B cell (primary cell): ENCODE data around the gene ZNF385D. TPM values are rescaled to one million over a fixed set of nuclear protein-coding genes. Genes with fewer than 3 reads are reported as not detected.
"Not testable (repeated sequence)": the region's sequence is repeated elsewhere in the genome, so short reads cannot be mapped to it uniquely, and the experiment has no call there.

Experiments
- ATAC-seq: fragments of 200-7000 bp; cut with Tn5 transposase; one replicate; pipeline ENCODE4 v1.10.0; 2021; ENCODE audit warnings: low read depth, mild to moderate bottlenecking, moderate number of reproducible peaks, moderate library complexity
- CTCF ChIA-PET: fragments of 350-600 bp; sonication (Branson Sonifier 250); formaldehyde crosslinking; loops from one replicate; lab custom pipeline; 2021; ENCODE audit warnings: antibody characterized with exemption, inconsistent platforms; lab: Charles Lee
- POLR2A ChIA-PET: fragments of 350-600 bp; sonication (Branson Sonifier 250); formaldehyde crosslinking; loops from one replicate; lab custom pipeline; 2021; ENCODE audit warnings: antibody characterized with exemption; lab: Charles Lee
- DNase-seq: peaks from one replicate; pipeline ENCODE4 v3.0.0; 2013
- H2AFZ ChIP-seq: 2 replicates; pipeline ENCODE4 v1.6.1; 2012; ENCODE audit warnings: mild to moderate bottlenecking, low read depth, low read length; ENCODE audit not compliant: insufficient read depth, poor library complexity, severe bottlenecking
- H3K27ac ChIP-seq, 2 donors: 1 replicate in 1 of 2; 2 replicates in 1 of 2; pipeline ENCODE4 v1.5.1; 2012 to 2013; ENCODE audit warnings: low read length in 2 of 2, mild to moderate bottlenecking in 2 of 2, moderate library complexity in 1 of 2
- H3K27me3 ChIP-seq, 4 experiments: fragments of 200-600 bp in 1 of 4; sonication (generic) in 1 of 4; replicated peaks in 1 of 4; 1 replicate in 2 of 4; 2 replicates in 2 of 4; pipeline versions ENCODE4 v1.6.1 to v1.7.0; 2013 to 2016; ENCODE audit warnings: low read length in 3 of 4, mild to moderate bottlenecking in 2 of 4, mixed read lengths in 1 of 4, moderate library complexity in 1 of 4; ENCODE audit not compliant: insufficient read depth in 4 of 4, control insufficient read depth in 3 of 4; ENCODE audit errors: control extremely low read depth in 1 of 4
- H3K36me3 ChIP-seq, 2 experiments: replicated peaks in 1 of 2; 1 replicate in 1 of 2; 2 replicates in 1 of 2; pipeline versions ENCODE4 v1.6.1 to v1.7.1; 2013; ENCODE audit warnings: low read length in 1 of 2; ENCODE audit not compliant: insufficient read depth in 2 of 2, control insufficient read depth in 1 of 2; ENCODE audit errors: control extremely low read depth in 1 of 2, extremely low read depth in 1 of 2
- H3K4me1 ChIP-seq, 2 donors: fragments of 200-600 bp in 1 of 2; sonication (generic) in 1 of 2; 1 replicate in 1 of 2; 2 replicates in 1 of 2; pipeline versions ENCODE4 v1.5.1 to v1.6.1; 2013 to 2017; ENCODE audit warnings: low read length in 2 of 2; ENCODE audit not compliant: control insufficient read depth in 2 of 2, insufficient read depth in 2 of 2
- H3K4me2 ChIP-seq: replicated peaks from 2 replicates; pipeline ENCODE3; 2012; ENCODE audit warnings: mild to moderate bottlenecking, low read depth, low read length; ENCODE audit not compliant: poor library complexity, severe bottlenecking
- H3K4me3 ChIP-seq, 5 experiments: fragments of 200-600 bp in 1 of 5; sonication (generic) in 1 of 5; 1 replicate in 3 of 5; 2 replicates in 2 of 5; pipeline versions ENCODE4 v1.5.1 to v1.7.0; 2011 to 2016; ENCODE audit warnings: low read length in 4 of 5, mild to moderate bottlenecking in 4 of 5, low read depth in 2 of 5, control low read depth in 1 of 5, moderate library complexity in 1 of 5; ENCODE audit not compliant: insufficient read depth in 1 of 5; ENCODE audit errors: control extremely low read depth in 1 of 5, extremely low read depth in 1 of 5
- H3K79me2 ChIP-seq: fragments of 200-600 bp; sonication (generic); one replicate; pipeline ENCODE4 v1.6.0; 2016; ENCODE audit warnings: low read length; ENCODE audit not compliant: control insufficient read depth, insufficient read depth
- H3K9ac ChIP-seq: fragments of 200-600 bp; sonication (generic); 2 replicates; pipeline ENCODE4 v1.6.1; 2017; ENCODE audit warnings: mild to moderate bottlenecking, low read length, moderate library complexity
- H3K9me3 ChIP-seq, 3 donors: one replicate each; pipeline versions ENCODE4 v1.6.1 to v1.7.1; 2013; ENCODE audit warnings: low read length in 2 of 3; ENCODE audit not compliant: control insufficient read depth in 2 of 3, insufficient read depth in 1 of 3; ENCODE audit errors: control extremely low read depth in 1 of 3
- H4K20me1 ChIP-seq: 2 replicates; pipeline ENCODE4 v1.6.0; 2012; ENCODE audit warnings: mild to moderate bottlenecking, low read length; ENCODE audit not compliant: insufficient read depth, control insufficient read depth, poor library complexity, severe bottlenecking
- H3K27ac Mint-ChIP-seq: one replicate; pipeline ENCODE4 v1.8.0; 2021; ENCODE audit warnings: mixed read lengths
- H3K27me3 Mint-ChIP-seq: one replicate; pipeline ENCODE4 v1.8.0; 2021; ENCODE audit warnings: mixed read lengths
- H3K4me1 Mint-ChIP-seq: one replicate; pipeline ENCODE4 v1.8.0; 2021; ENCODE audit warnings: mixed read lengths
- H3K4me3 Mint-ChIP-seq: one replicate; pipeline ENCODE4 v1.8.0; 2021; ENCODE audit warnings: mixed read lengths
- H3K9me3 Mint-ChIP-seq: one replicate; pipeline ENCODE4 v1.8.0; 2022; ENCODE audit warnings: mixed read lengths; ENCODE audit not compliant: insufficient read depth
- CTCF ChIP-seq: fragments of 200-600 bp; IDR thresholded peaks from one replicate; pipeline ENCODE4 v1.8.0; 2022; ENCODE audit warnings: antibody characterized with exemption, mild to moderate bottlenecking
- EZH2 ChIP-seq: IDR thresholded peaks from 2 replicates; pipeline ENCODE4 v1.6.1; 2012; ENCODE audit warnings: borderline replicate concordance, low read depth, mild to moderate bottlenecking, moderate library complexity, low read length; ENCODE audit not compliant: insufficient read depth, poor library complexity, severe bottlenecking
- WGBS: methylation state at CpG from one replicate; pipeline ENCODE4 v1.1.5; 2013; ENCODE audit warnings: missing lambda C conversion rate; ENCODE audit not compliant: insufficient coverage; 5-methylcytosine and 5-hydroxymethylcytosine counted together
- intact Hi-C: fragments of 100-400 bp; cut with micrococcal nuclease; formaldehyde crosslinking; loops from one replicate; pipeline ENCODE4 v1.10.0; 2022
- polyA plus RNA-seq: library from polyadenylated mRNA; depleted of rRNA; stranded (reverse); fragments of >200 nt; gene quantifications from 2 replicates; pipeline ENCODE4 v1.2.3, GENCODE V29; 2012
- total RNA-seq, 2 donors: library from RNA; stranded (reverse); fragments of 120-200 nt in 1 of 2; gene quantifications; 1 replicate in 1 of 2; 2 replicates in 1 of 2; pipeline versions ENCODE4 v1.2.3 to v1.2.4, GENCODE V29; 2013 to 2022

The ZNF385D gene
- total and polyA plus RNA-seq, 2 donors (not counting 1 experiment from before 2014, with no cell fraction given), result not detected

GRCh38 chr3:21500834-21501233 lies 250.2 kb downstream of the ZNF385D start:
- no peak overlapping the region for H2AFZ ChIP-seq
- H3K27me3 ChIP-seq, result no peaks in the 10 kb centered on the region
- intact Hi-C loops, result no loop called here
- no peak overlapping the region for H3K27ac ChIP-seq
- no peaks in the 10 kb centered on the region for H3K27me3 Mint-ChIP-seq
- no peaks in the 10 kb centered on the region for H3K9me3 ChIP-seq
- ATAC-seq (no peak), DNase-seq (no peak)
- H4K20me1 ChIP-seq, result no peaks in the 10 kb centered on the region
- WGBS, result 89% methylated on average over 10 of the region's 10 CpGs
- ChIA-PET POLR2A (no interaction called here), CTCF (no interaction called here)
- H3K9me3 Mint-ChIP-seq, result peaks cover 5% of the 10 kb centered on the region
- no peaks in the 10 kb centered on the region for H3K79me2 ChIP-seq
- TF ChIP-seq CTCF (no peak), EZH2 (no peak)
- H3K4me2 ChIP-seq, result no peak overlapping the region
- H3K36me3 ChIP-seq, result no peaks in the 10 kb centered on the region
- no peak overlapping the region for H3K4me3 Mint-ChIP-seq
- no peak overlapping the region for H3K4me3 ChIP-seq
- H3K9ac ChIP-seq, result no peak overlapping the region
- H3K4me1 ChIP-seq, result no peaks in the 10 kb centered on the region
- H3K27ac Mint-ChIP-seq, result no peak overlapping the region
- H3K4me1 Mint-ChIP-seq, result no peaks in the 10 kb centered on the region

GRCh38 chr3:21490671-21491070 lies 260.3 kb downstream of the ZNF385D start:
- H3K4me2 ChIP-seq, H3K27me3 ChIP-seq, H3K9me3 ChIP-seq, DNase-seq, CTCF ChIA-PET, intact Hi-C loops, H2AFZ ChIP-seq, H3K27me3 Mint-ChIP-seq, H3K79me2 ChIP-seq, H3K4me1 Mint-ChIP-seq, H3K27ac ChIP-seq, H3K9me3 Mint-ChIP-seq, H3K27ac Mint-ChIP-seq, H3K4me3 ChIP-seq, POLR2A ChIA-PET, H3K4me1 ChIP-seq, ATAC-seq, H3K4me3 Mint-ChIP-seq, H3K36me3 ChIP-seq, H3K9ac ChIP-seq, H4K20me1 ChIP-seq: not testable (repeated sequence)
- WGBS, result no CpG with 5 or more reads among the region's 3 CpGs
